Neural cell (in vitro differentiated cells): ENCODE results near the gene LRGUK. TPM values are rescaled to one million over a fixed set of nuclear protein-coding genes. Genes with fewer than 3 reads are reported as not detected.

Experiments
- H2AFZ ChIP-seq: fragments of 200-600, 300-800 bp; sonication (generic), shearing (Covaris generic); 2 replicates; pipeline ENCODE4 v1.6.0; 2014; ENCODE audit warnings: low read depth, mild to moderate bottlenecking, antibody characterized with exemption, low read length, moderate library complexity
- H3F3A ChIP-seq: fragments of 200-600 bp; shearing (Covaris generic); 2 replicates; pipeline ENCODE4 v1.6.1; 2016; ENCODE audit warnings: mild to moderate bottlenecking, moderate library complexity, mixed read lengths, antibody characterized with exemption, low read length; ENCODE audit not compliant: insufficient read depth, poor library complexity, severe bottlenecking
- H3K27ac ChIP-seq: fragments of 200-600, 300-800 bp; sonication (generic), shearing (Covaris generic); 2 replicates; pipeline ENCODE4 v1.5.1; 2014; ENCODE audit warnings: mild to moderate bottlenecking, low read length, moderate library complexity
- H3K27me3 ChIP-seq: fragments of 300-800, 200-600 bp; sonication (generic), shearing (Covaris generic); 2 replicates; pipeline ENCODE4 v1.6.0; 2014; ENCODE audit warnings: mild to moderate bottlenecking, low read depth, low read length, moderate library complexity; ENCODE audit not compliant: insufficient read depth
- H3K36me3 ChIP-seq: fragments of 300-800, 200-600 bp; sonication (generic), shearing (Covaris generic); 2 replicates; pipeline ENCODE4 v1.5.1; 2014; ENCODE audit warnings: mild to moderate bottlenecking, antibody characterized with exemption, low read length, moderate library complexity; ENCODE audit not compliant: insufficient read depth
- H3K4me2 ChIP-seq: fragments of 300-800, 200-600 bp; sonication (generic), shearing (Covaris generic); 2 replicates; pipeline ENCODE4 v1.6.0; 2014; ENCODE audit warnings: mild to moderate bottlenecking, low read length
- H3K4me3 ChIP-seq: fragments of 300-800, 200-600 bp; sonication (generic), shearing (Covaris generic); 2 replicates; pipeline ENCODE4 v1.5.1; 2014; ENCODE audit warnings: mild to moderate bottlenecking, low read length, moderate library complexity
- H3K79me2 ChIP-seq: fragments of 200-600 bp; shearing (Covaris generic); replicated peaks from 2 replicates; pipeline ENCODE4 v1.6.0; 2014; ENCODE audit warnings: mild to moderate bottlenecking, low read length, moderate library complexity; ENCODE audit not compliant: insufficient read depth
- H3K9ac ChIP-seq: fragments of 300-800, 200-600 bp; sonication (generic), shearing (Covaris generic); 2 replicates; pipeline ENCODE4 v1.6.1; 2016; ENCODE audit warnings: mild to moderate bottlenecking, low read length, mixed read lengths
- H3K9me2 ChIP-seq: fragments of 200-600 bp; shearing (Covaris generic); 2 replicates; pipeline ENCODE4 v1.6.1; 2016; ENCODE audit warnings: mild to moderate bottlenecking, low read length, mixed read lengths; ENCODE audit not compliant: insufficient read depth
- H3K9me3 ChIP-seq: fragments of 200-600, 300-800 bp; sonication (generic), shearing (Covaris generic); 2 replicates; pipeline ENCODE4 v1.6.1; 2016; ENCODE audit warnings: mild to moderate bottlenecking, mixed run types, low read length, moderate library complexity, mixed read lengths
- H4K20me1 ChIP-seq: fragments of 200-600 bp; shearing (Covaris generic); 2 replicates; pipeline ENCODE4 v1.6.1; 2016; ENCODE audit warnings: mild to moderate bottlenecking, mixed run types; ENCODE audit not compliant: insufficient read depth
- EZH2 ChIP-seq: fragments of 200-600, 300-800 bp; shearing (Covaris generic), sonication (generic); IDR thresholded peaks from 2 replicates; pipeline ENCODE4 v1.6.1; 2014; ENCODE audit warnings: antibody characterized with exemption, low read length, borderline replicate concordance, mild to moderate bottlenecking; ENCODE audit not compliant: insufficient read depth, poor library complexity, severe bottlenecking
- MXI1 ChIP-seq: fragments of 450-650 bp; conservative IDR thresholded peaks from 2 replicates; pipeline ENCODE4 v1.6.1; 2014; ENCODE audit warnings: antibody characterized with exemption, mild to moderate bottlenecking; ENCODE audit not compliant: poor library complexity, severe bottlenecking
- POLR2AphosphoS5 ChIP-seq: IDR thresholded peaks from 2 replicates; pipeline ENCODE4 v1.6.1; 2012
- RAD21 ChIP-seq: fragments of 450-650 bp; conservative IDR thresholded peaks from 2 replicates; pipeline ENCODE4 v1.6.1; 2014; ENCODE audit warnings: antibody characterized with exemption, mild to moderate bottlenecking, moderate library complexity
- SMC3 ChIP-seq: fragments of 450-650 bp; conservative IDR thresholded peaks from 2 replicates; pipeline ENCODE4 v1.6.1; 2014; ENCODE audit warnings: antibody characterized with exemption, mild to moderate bottlenecking, moderate library complexity; ENCODE audit not compliant: poor library complexity
- TAF1 ChIP-seq: IDR thresholded peaks from 2 replicates; pipeline ENCODE4 v1.6.1; 2012; ENCODE audit warnings: low read depth
- polyA plus RNA-seq: library from polyadenylated mRNA; depleted of rRNA; stranded (reverse); fragments of >200 nt; gene quantifications from 2 replicates; pipeline ENCODE4 v1.2.3, GENCODE V29; 2014
- TF ChIP-seq, protein P1 (sequence below): IDR thresholded peaks from 2 replicates; pipeline ENCODE4 v1.6.1; 2012; ENCODE audit warnings: borderline replicate concordance
- TF ChIP-seq, protein P2 (sequence below): fragments of 450-650 bp; IDR thresholded peaks from 2 replicates; pipeline ENCODE4 v1.5.1; 2014; ENCODE audit warnings: antibody characterized with exemption, mild to moderate bottlenecking, moderate library complexity; ENCODE audit not compliant: poor library complexity, severe bottlenecking

Gene LRGUK
- polyA plus RNA-seq, 1 donor from 2014 or later = 4.9 TPM

DNA sequence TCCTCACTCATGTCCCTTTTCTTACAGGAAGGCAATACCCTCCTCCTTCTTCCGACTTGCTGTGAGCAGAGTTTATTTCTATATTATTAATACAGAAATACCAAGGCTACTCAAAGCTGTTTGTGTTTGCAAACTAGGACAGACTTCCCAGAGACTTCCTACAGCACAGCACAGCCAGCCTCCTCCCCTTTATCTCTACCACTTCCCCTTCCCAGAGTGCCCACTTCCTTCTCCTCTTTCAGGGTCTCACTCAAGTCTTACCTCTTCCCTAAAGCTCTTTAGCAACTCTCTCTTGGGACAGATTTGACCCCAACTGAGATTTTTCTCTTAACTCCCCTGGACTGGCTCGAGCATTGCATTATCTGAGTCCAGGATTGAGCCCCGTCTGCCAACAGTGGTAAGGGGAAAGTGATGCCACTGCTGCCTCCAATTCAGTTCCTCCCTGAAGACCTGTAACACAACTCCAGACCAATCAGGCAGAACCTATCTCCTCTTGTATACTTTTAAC is 5.5 kb upstream of the LRGUK start:
- Histone ChIP-seq H3K79me2 (no peaks in the 10 kb centered on the region), H3K9me3 (no peaks in the 10 kb centered on the region), H4K20me1 (no peaks in the 10 kb centered on the region), H3F3A (peaks cover 7% of the 10 kb centered on the region), H3K27me3 (no peaks in the 10 kb centered on the region), H3K27ac (no peak overlapping the region), H3K4me3 (no peak overlapping the region), H3K36me3 (no peaks in the 10 kb centered on the region), H2AFZ (no peak overlapping the region), H3K9ac (no peak overlapping the region), H3K4me2 (no peak overlapping the region), H3K9me2 (no peaks in the 10 kb centered on the region)
- no peak for TF ChIP-seq POLR2AphosphoS5
- no peak for TF ChIP-seq TAF1
- no peak for TF ChIP-seq RAD21
- TF ChIP-seq MXI1 = no peak
- TF ChIP-seq, protein P1, sequence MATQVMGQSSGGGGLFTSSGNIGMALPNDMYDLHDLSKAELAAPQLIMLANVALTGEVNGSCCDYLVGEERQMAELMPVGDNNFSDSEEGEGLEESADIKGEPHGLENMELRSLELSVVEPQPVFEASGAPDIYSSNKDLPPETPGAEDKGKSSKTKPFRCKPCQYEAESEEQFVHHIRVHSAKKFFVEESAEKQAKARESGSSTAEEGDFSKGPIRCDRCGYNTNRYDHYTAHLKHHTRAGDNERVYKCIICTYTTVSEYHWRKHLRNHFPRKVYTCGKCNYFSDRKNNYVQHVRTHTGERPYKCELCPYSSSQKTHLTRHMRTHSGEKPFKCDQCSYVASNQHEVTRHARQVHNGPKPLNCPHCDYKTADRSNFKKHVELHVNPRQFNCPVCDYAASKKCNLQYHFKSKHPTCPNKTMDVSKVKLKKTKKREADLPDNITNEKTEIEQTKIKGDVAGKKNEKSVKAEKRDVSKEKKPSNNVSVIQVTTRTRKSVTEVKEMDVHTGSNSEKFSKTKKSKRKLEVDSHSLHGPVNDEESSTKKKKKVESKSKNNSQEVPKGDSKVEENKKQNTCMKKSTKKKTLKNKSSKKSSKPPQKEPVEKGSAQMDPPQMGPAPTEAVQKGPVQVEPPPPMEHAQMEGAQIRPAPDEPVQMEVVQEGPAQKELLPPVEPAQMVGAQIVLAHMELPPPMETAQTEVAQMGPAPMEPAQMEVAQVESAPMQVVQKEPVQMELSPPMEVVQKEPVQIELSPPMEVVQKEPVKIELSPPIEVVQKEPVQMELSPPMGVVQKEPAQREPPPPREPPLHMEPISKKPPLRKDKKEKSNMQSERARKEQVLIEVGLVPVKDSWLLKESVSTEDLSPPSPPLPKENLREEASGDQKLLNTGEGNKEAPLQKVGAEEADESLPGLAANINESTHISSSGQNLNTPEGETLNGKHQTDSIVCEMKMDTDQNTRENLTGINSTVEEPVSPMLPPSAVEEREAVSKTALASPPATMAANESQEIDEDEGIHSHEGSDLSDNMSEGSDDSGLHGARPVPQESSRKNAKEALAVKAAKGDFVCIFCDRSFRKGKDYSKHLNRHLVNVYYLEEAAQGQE = no peak
- no peak for TF ChIP-seq SMC3
- TF ChIP-seq EZH2 = no peak
- TF ChIP-seq, protein P2, sequence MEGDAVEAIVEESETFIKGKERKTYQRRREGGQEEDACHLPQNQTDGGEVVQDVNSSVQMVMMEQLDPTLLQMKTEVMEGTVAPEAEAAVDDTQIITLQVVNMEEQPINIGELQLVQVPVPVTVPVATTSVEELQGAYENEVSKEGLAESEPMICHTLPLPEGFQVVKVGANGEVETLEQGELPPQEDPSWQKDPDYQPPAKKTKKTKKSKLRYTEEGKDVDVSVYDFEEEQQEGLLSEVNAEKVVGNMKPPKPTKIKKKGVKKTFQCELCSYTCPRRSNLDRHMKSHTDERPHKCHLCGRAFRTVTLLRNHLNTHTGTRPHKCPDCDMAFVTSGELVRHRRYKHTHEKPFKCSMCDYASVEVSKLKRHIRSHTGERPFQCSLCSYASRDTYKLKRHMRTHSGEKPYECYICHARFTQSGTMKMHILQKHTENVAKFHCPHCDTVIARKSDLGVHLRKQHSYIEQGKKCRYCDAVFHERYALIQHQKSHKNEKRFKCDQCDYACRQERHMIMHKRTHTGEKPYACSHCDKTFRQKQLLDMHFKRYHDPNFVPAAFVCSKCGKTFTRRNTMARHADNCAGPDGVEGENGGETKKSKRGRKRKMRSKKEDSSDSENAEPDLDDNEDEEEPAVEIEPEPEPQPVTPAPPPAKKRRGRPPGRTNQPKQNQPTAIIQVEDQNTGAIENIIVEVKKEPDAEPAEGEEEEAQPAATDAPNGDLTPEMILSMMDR = no peak

DNA sequence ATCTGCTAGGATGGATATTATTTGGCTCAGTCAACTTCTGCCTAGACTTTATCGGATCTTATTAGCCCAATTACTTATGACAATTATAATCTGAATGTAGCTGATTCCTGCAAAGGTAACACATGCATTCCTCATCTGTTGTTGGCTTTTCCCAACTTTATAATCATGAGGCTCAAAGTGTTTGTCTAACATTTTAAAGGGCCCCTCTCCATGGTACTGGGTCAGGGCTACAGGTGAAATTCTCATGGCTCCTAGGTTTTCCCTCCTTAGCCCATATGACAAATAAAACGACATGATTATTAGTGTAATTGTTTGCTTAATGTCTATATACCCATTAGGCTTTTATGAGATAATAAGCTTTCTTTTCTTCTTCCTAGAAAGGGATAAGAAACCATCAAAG is 4.2 kb upstream of the LRGUK start:
- no peaks in the 10 kb centered on the region for H3K9me3 ChIP-seq
- H3K36me3 ChIP-seq = no peaks in the 10 kb centered on the region
- no peak overlapping the region for H3K9ac ChIP-seq
- peaks cover 7% of the 10 kb centered on the region for H3F3A ChIP-seq
- H3K27me3 ChIP-seq = no peaks in the 10 kb centered on the region
- TF ChIP-seq MXI1 = no peak
- no peak for TF ChIP-seq EZH2
- no peak for TF ChIP-seq POLR2AphosphoS5
- no peak for TF ChIP-seq SMC3
- TF ChIP-seq, protein P2 = no peak
- H3K4me2 ChIP-seq = no peak overlapping the region
- no peak overlapping the region for H2AFZ ChIP-seq
- no peaks in the 10 kb centered on the region for H4K20me1 ChIP-seq
- H3K79me2 ChIP-seq = no peaks in the 10 kb centered on the region
- no peaks in the 10 kb centered on the region for H3K9me2 ChIP-seq
- no peak overlapping the region for H3K4me3 ChIP-seq
- H3K27ac ChIP-seq = no peak overlapping the region
